Fibroblast of the conjunctiva (primary cell): ENCODE measurements around the gene LMF1.

Experiments used
- DNase-seq: peaks from one replicate; pipeline ENCODE4 v3.0.0-alpha.2; 2010; ENCODE audit warnings: low read depth

LMF1 gene

GRCh38 chr16:911604-912321 lies 59.0 kb downstream of the LMF1 start:
- no peak for DNase-seq

- no peak for DNase-seq
Observed at GRCh38 chr16:911101-911500, 59.7 kb downstream of the LMF1 start.

GRCh38 chr16:910181-910580 lies 60.6 kb downstream of the LMF1 start:
- no peak for DNase-seq

GRCh38 chr16:909281-910000 lies 61.3 kb downstream of the LMF1 start:
- DNase-seq, result no peak

GRCh38 chr16:908526-909155 lies 62.1 kb downstream of the LMF1 start:
- no peak for DNase-seq

- DNase-seq, result no peak
Observed at GRCh38 chr16:907842-908241, 62.9 kb downstream of the LMF1 start.

- no peak for DNase-seq
Observed at GRCh38 chr16:907361-907760, 63.4 kb downstream of the LMF1 start.

GRCh38 chr16:906296-906695 lies 64.5 kb downstream of the LMF1 start:
- no peak for DNase-seq

- no peak for DNase-seq
Observed at GRCh38 chr16:901715-902601, 68.8 kb downstream of the LMF1 start.

GRCh38 chr16:901149-901548 lies 69.6 kb downstream of the LMF1 start:
- DNase-seq, result no peak

GRCh38 chr16:900211-900610 lies 70.6 kb downstream of the LMF1 start:
- DNase-seq, result no peak

- DNase-seq, result no peak
Observed at GRCh38 chr16:899683-900060, 71.1 kb downstream of the LMF1 start.

GRCh38 chr16:898761-899682 lies 71.8 kb downstream of the LMF1 start:
- DNase-seq, result no peak

- DNase-seq, result no peak
Observed at GRCh38 chr16:898216-898615, 72.6 kb downstream of the LMF1 start.

GRCh38 chr16:897701-898100 lies 73.1 kb downstream of the LMF1 start:
- DNase-seq, result no peak

- no peak for DNase-seq
Observed at GRCh38 chr16:897200-897543, 73.6 kb downstream of the LMF1 start.

GRCh38 chr16:896261-897199 lies 74.3 kb downstream of the LMF1 start:
- DNase-seq, result no peak

GRCh38 chr16:895371-895770 lies 75.4 kb downstream of the LMF1 start:
- DNase-seq, result no peak

- DNase-seq, result no peak
Observed at GRCh38 chr16:894841-895240, 75.9 kb downstream of the LMF1 start.

- no peak for DNase-seq
Observed at GRCh38 chr16:894136-894535, 76.6 kb downstream of the LMF1 start.
